ENCODE measurements around the gene CLIP2. TPM values are rescaled to one million over a fixed set of nuclear protein-coding genes. Genes with fewer than 3 reads are reported as not detected.
"Not testable (repeated sequence)": the region's sequence is repeated elsewhere in the genome, so short reads cannot be mapped to it uniquely, and the experiment has no call there.

CLIP2 gene
- total RNA-seq, 1 experiment from 2014 or later, result 18.8 TPM

DNA sequence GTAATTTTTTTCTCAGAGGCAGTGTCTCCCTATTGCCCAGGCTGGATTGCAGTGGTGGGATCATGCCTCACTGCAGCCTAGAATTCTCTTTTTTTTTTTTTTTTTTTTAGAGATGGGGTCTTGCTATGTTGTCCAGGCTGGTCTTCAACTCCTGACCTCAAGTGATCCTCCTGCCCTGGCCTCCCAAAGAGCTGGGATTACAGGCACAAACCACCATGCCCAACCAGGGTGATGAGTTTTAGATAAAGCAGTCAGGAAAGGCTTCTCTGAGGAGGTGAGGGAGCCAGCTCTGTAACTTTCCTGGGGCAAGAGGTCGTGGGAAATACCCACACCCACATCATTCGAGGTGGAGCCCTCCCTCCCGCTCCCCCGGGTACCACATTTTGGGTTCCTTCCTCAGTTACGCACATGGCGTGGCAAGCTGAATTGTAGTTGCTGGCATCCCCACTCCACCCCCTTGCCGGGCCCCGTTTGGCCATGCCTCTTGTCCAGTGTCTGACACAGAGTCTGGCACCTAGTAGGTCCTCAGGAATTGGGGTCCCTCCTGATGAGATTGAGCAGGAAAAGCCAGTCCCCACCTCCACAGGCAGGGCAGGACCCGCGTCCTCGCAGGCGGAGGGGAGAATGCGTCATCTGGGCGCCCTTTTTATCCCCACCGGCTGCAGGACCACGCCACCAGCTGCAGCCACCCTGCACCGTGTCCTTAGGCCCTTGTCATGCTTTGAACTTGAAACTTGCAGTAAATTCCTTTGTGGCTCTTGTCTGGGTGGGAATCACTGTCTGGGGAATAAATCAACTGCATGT is 43.4 kb downstream of the CLIP2 start:
- DNase-seq (ENCODE audit: low read depth), result no peak

DNA sequence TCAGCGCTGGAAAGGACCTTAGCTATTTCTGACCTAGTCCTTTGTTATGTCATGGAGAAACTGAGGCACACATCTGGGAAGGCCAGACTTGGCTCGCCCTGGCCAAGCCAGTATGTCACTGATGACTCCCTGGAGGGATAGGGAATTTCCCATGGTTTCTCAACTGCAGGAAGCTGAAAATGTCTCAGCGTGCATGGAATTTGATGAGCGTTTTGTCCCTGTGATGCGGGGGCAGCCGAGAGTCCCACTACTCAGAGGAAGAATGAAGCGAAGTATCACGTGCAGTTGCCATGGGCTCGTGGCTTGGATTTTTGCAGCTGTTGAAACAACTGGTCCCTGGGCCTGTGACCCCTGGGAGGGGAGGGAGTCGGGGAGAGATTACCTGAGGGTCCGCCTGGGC is 44.8 kb downstream of the CLIP2 start:
- peak; percentile 42 for DNase-seq (ENCODE audit: low read depth)

GRCh38 chr7:74337926-74338325 is 48.7 kb downstream of the CLIP2 start:
- no peak for DNase-seq (ENCODE audit: low read depth)

DNA sequence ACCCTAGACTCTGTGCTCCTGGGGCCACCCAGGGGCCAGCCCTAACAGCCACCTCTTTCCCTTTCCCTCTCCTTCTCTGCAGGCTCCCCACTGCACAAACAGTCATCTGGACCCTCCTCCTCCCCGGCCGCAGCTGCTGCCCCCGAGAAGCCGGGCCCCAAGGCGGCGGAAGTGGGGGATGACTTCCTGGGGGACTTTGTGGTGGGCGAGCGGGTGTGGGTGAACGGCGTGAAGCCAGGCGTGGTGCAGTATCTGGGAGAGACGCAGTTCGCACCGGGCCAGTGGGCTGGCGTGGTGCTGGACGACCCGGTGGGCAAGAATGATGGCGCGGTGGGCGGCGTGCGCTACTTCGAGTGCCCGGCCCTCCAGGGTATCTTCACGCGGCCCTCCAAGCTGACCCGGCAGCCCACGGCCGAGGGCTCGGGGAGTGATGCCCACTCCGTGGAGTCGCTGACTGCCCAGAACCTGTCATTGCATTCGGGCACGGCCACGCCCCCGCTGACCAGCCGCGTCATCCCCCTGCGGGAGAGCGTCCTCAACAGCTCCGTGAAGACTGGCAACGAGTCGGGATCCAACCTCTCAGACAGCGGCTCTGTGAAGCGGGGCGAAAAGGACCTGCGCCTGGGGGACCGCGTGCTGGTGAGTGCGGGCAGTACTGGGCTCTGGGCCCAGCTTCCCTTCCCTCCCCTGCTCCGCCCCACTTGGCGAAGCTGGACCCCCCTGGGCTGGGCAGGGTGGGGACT is 49.3 kb downstream of the CLIP2 start:
- no peak for DNase-seq (ENCODE audit: low read depth)

GRCh38 chr7:74339648-74340047 is 50.4 kb downstream of the CLIP2 start:
- not testable (repeated sequence) for DNase-seq (ENCODE audit: low read depth)

DNA sequence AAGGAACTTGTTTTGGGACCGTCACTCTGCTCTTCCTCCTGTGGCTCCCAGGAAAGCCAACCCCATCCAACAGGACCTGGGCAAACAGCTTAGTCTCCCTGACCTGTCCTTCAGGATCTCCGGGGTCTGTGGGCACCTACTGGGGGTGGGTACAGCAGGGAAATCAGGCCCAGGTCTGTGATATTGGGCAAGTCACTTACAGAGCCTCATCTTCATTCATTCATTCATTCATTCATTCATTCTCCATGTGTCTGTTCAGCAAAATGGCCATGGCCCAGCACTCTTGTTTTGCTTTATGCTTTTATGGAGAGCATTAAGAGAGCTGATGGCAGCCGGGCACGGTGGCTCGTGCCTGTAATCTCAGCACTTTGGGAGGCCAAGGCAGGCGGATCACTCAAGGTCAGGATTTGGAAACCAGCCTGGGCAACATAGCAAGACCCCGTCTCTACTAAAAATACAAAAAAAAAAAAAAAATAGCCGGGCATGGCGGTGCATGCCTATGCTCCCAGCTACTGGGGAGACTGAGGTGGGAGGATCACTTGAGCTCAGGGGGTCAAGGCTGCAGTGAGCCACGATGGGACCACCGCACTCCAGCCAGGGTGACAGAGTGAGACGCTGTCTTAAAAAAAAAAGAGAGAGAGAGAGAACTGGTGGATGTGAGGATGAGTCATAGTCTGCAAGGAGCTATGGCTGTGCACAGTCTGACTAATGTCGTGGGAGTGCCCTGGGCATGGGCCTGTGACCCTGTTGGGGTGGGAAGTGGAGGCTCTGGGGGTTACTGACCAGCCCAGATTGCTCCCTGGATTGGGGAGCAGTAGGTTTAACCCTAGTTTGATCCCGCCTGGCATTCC is 54.3 kb downstream of the CLIP2 start:
- peak; percentile 92 for DNase-seq (ENCODE audit: low read depth)

DNA sequence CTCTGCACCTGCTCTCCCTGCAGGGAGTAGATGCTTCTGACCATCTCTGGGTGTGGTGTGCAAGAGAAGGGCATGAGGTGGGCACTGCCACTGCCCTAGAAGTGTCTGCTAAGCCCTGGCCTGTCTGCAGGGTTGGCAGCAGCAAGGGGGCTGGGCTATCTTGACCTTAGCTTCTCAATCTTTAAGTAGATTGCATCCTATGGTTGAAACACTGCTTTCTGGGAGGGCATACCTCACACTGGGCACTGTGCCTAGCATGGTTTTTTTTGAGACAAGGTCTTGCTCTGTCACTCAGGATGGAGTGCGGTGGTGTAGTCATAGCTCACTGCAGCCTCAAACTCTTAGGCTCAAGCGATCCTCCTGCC is 54.9 kb downstream of the CLIP2 start:
- DNase-seq (ENCODE audit: low read depth), result peak; percentile 86

DNA sequence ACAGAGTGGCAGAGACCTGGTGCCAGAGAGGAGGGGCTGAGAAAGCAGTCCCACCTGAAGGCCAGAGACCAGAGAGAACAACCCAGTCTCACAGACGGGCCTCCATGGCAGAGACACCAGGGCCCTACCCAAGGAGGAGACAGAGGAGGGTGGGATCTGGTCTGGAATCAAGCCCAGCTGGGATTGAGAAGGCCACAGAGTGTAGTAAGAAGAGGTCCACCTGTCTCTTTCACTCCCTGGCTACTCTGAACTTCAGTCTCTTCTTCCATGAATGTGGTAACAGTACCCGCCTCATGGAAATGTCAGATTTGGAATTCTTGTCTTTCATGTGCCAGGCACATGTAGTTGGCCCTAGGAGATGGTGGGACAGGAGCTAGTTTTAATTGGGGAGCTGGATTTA is 55.6 kb downstream of the CLIP2 start:
- DNase-seq (ENCODE audit: low read depth), result no peak

GRCh38 chr7:74345970-74346369 is 56.8 kb downstream of the CLIP2 start:
- DNase-seq (ENCODE audit: low read depth), result no peak

DNA sequence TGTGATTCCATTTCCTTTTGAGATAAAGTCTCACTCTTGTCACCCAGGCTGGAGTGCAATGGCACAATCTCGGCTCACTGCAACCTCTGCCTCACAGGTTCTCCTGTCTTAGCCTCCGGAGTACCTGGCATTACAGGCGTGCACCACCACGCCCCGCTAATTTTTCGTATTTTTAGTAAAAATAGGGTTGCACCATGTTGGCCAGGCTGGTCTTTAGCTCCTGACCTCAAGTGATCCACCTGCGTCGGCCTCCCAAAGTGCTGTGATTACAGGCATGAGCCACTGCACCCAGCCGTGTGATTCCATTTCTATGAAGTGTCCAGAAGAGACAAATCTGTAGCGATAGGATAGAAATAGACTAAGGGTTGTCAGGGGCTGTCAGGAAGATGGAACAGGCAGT is 60.4 kb downstream of the CLIP2 start:
- no peak for DNase-seq (ENCODE audit: low read depth)

DNA sequence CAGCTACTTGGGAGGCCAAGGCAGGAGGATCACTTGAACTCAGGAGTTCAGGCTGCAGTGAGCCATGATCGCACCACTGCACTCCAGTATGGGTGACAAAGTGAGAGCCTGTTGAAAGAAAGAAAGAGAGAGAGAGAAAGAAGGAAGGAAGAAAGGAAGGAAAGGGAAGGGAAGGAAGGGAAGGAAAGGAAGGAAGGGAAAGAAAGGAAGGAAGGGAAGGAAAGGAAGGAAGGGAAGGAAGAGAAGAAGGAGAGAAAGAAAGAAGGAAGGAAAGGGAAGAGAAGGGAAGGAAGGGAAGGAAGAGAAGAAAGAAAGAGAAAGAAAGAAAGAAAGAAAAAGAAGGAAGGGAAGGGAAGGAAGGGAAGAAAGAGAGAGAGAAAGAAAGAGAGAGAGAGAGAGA is 61.5 kb downstream of the CLIP2 start:
- DNase-seq (ENCODE audit: low read depth), result no peak

- DNase-seq (ENCODE audit: low read depth), result no peak
Observed at GRCh38 chr7:74351836-74352235, 62.6 kb downstream of the CLIP2 start.

- DNase-seq (ENCODE audit: low read depth), result not testable (repeated sequence)
Observed at GRCh38 chr7:74352551-74353138, 63.4 kb downstream of the CLIP2 start.

GRCh38 chr7:74354009-74354408 is 64.8 kb downstream of the CLIP2 start:
- no peak for DNase-seq (ENCODE audit: low read depth)

GRCh38 chr7:74355091-74355490 is 65.9 kb downstream of the CLIP2 start:
- peak; percentile 95 for DNase-seq (ENCODE audit: low read depth)

DNA sequence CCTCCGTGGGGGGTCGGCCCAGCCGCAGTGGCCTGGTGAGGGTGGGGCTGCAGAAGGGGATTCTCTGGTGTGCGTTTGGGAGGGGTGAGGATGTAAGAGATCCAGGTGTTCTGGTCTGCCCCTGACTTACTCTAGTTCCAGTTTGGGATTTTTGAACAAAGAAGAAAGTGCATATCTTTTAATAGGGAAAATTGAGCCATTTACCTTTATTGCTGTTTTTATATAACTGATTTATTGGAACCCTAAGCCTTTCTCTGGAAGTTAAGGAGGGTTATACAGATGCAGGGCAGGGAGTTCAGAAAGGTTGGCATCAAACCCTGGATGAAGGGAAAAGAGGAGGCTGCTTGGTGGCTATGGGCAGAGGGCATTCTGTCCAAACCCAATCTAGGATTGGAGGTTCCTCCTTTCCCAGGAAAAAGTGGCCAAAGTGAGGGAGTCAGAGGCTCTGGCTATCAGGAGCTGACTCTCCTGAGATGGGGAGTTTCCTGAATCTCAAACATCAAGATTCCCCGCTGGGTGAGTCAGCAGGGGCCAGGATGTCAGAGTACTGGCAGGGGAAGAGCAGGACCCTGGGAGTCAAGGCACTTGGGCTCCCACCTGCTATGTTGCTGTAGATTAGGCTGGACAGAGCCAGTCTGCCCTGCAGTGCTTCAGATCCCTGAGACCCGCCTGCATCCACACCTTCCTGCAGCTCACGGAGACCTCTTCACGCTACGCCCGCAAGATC is 67.5 kb downstream of the CLIP2 start:
- peak; percentile 65 for DNase-seq (ENCODE audit: low read depth)

DNA sequence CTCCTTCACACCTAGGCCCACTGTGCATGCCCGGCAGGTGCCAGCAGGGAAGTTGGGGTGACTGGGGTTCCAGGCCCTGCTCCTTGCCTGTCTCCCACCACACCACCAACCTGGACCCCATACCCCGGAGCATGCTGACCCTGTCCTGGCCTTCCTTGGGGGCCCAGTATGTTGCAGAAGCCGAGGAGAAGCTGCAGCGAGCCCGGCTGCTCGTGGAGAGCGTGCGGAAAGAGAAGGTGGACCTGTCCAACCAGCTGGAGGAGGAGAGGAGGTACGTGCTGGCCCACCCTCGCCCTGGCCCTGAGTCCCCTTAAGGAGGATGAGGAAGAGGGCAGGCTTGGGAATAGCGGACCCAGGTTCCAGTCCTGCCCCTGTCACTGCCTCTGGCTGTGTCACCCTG is 70.8 kb downstream of the CLIP2 start:
- DNase-seq (ENCODE audit: low read depth), result no peak

GRCh38 chr7:74362266-74362665 is 73.1 kb downstream of the CLIP2 start:
- no peak for DNase-seq (ENCODE audit: low read depth)

DNA sequence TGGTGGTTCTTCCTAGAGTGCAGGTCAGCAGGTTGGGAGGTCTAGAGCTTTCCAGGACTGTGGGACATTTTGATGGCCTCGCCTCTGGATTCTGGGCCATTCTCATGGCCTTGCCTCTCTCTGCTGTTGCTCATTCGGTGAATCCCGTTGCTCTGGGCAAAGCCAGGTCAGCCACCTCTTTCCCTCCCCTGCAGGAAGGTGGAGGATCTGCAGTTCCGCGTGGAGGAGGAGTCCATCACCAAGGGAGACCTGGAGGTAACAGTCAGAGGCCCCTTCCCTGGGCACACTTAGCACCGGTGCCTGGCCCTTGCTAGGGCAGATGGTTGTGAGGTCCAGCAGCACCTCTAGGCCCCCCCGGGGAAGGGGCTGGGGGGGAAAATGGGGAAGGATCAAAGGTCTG is 74.9 kb downstream of the CLIP2 start:
- no peak for DNase-seq (ENCODE audit: low read depth)

DNA sequence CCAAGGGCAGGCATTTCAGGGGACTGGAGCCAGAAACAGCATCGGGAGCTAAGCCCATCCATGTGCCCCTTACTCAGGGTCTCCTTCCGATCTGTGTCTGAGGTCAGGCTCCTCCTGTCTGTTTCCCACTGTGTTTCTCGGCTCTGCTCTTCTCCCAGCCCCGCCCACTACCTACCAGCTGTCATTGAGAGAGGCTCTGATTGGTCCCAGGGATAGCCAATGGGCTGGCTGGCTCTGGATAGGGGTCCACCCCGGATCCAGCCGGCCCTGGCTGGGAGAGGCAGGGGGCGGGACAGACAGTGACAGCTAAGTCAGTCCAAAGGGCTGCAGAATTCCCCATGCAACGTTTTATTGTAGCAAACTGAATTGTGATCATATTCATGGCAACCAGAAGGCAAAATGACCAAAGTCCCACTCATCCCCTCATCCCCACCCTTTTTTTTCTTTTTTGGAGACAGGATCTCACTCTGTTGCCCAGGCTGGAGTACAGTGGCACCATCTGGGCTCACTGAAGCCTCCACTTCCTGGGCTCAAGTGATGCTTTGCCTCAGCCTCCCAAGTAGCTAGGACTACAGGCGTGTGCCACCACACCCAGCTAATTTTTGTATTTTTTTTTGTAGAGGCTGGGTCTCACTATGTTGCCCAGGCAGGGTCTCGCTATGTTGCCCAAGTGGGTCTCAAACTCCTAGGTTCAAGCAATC is 76.3 kb downstream of the CLIP2 start:
- DNase-seq (ENCODE audit: low read depth), result no peak
